Stimulated activated CD8-positive, alpha-beta memory T cell treated with anti-CD3 and anti-CD28 coated beads, Interleukin-15, amount 100 ng/mL, for 4 hours (primary cell): ENCODE data around the gene RB1.
"Not testable (repeated sequence)": the region's sequence is repeated elsewhere in the genome, so short reads cannot be mapped to it uniquely, and the experiment has no call there.

ENCODE experiments used
- DNase-seq, 2 donors: peaks; one replicate each; pipeline ENCODE4 v3.0.0-alpha.2; 2020; ENCODE audit warnings: low read depth in 2 of 2

Gene RB1

GRCh38 chr13:48448959-48449614, 145.5 kb downstream of the RB1 start:
- DNase-seq, result no peak

GRCh38 chr13:48449656-48450055, 146.1 kb downstream of the RB1 start:
- no peak for DNase-seq

- not testable (repeated sequence) for DNase-seq
Measured at GRCh38 chr13:48451196-48451595, 147.6 kb downstream of the RB1 start.

- no peak for DNase-seq
Measured at GRCh38 chr13:48456546-48456945, 153.0 kb downstream of the RB1 start.

GRCh38 chr13:48457578-48458242, 154.2 kb downstream of the RB1 start:
- no peak for DNase-seq

- no peak for DNase-seq
Measured at GRCh38 chr13:48475230-48475629, 171.7 kb downstream of the RB1 start.

GRCh38 chr13:48476215-48476614, 172.7 kb downstream of the RB1 start:
- no peak for DNase-seq

GRCh38 chr13:48476686-48477085, 173.1 kb downstream of the RB1 start:
- DNase-seq, result no peak

- DNase-seq, result no peak
Measured at GRCh38 chr13:48477191-48477855, 173.8 kb downstream of the RB1 start.

GRCh38 chr13:48478391-48478790, 174.8 kb downstream of the RB1 start:
- DNase-seq, result no peak

- no peak for DNase-seq
Measured at GRCh38 chr13:48483575-48483974, 180.0 kb downstream of the RB1 start.

GRCh38 chr13:48485432-48485831, 181.9 kb downstream of the RB1 start:
- DNase-seq, result no peak

- no peak for DNase-seq
Measured at GRCh38 chr13:48486362-48486761, 182.8 kb downstream of the RB1 start.

GRCh38 chr13:48486836-48487235, 183.3 kb downstream of the RB1 start:
- no peak for DNase-seq

GRCh38 chr13:48487968-48488367, 184.4 kb downstream of the RB1 start:
- DNase-seq, result no peak

GRCh38 chr13:48488995-48489394, 185.4 kb downstream of the RB1 start:
- no peak for DNase-seq

GRCh38 chr13:48489666-48490065, 186.1 kb downstream of the RB1 start:
- no peak for DNase-seq

GRCh38 chr13:48490241-48490640, 186.7 kb downstream of the RB1 start:
- no peak for DNase-seq

GRCh38 chr13:48491423-48492095, 188.0 kb downstream of the RB1 start:
- no peak for DNase-seq

- DNase-seq, result no peak
Measured at GRCh38 chr13:48492096-48492440, 188.5 kb downstream of the RB1 start.

- DNase-seq, result peak; percentile 44 to 51
Measured at GRCh38 chr13:48492470-48493065, 189.0 kb downstream of the RB1 start.

GRCh38 chr13:48493066-48493765, 189.7 kb downstream of the RB1 start:
- DNase-seq, result no peak
